Measurements from ENCODE around the gene CDK9.
A peak's percentile ranks its signal among the peaks of the same experiment; 100 is the strongest.

CDK9 gene

GRCh38 chr9:127762111-127762676, 23.6 kb upstream of the CDK9 start:
- no peak overlapping the region for H3K4me3 ChIP-seq (ENCODE audit: low read depth, low read length)
- TF ChIP-seq CTCF (conservative IDR thresholded peaks at IDR 0.05; ENCODE audit: low read depth, low read length): no peak
- no peak for DNase-seq (ENCODE audit: low read depth)

- DNase-seq (ENCODE audit: low read depth): peak; percentile 36
- TF ChIP-seq CTCF (conservative IDR thresholded peaks at IDR 0.05; ENCODE audit: low read depth, low read length): peak; percentile 49
- no peak overlapping the region for H3K4me3 ChIP-seq (ENCODE audit: low read depth, low read length)
Observed at GRCh38 chr9:127763918-127764384, 21.9 kb upstream of the CDK9 start.

- DNase-seq (ENCODE audit: low read depth): no peak
- no peak overlapping the region for H3K4me3 ChIP-seq (ENCODE audit: low read depth, low read length)
- TF ChIP-seq CTCF (conservative IDR thresholded peaks at IDR 0.05; ENCODE audit: low read depth, low read length): no peak
Observed at GRCh38 chr9:127765418-127765817, 20.4 kb upstream of the CDK9 start.

GRCh38 chr9:127767410-127767809, 18.4 kb upstream of the CDK9 start:
- DNase-seq (ENCODE audit: low read depth): no peak
- no peak for TF ChIP-seq CTCF (conservative IDR thresholded peaks at IDR 0.05; ENCODE audit: low read depth, low read length)
- no peak overlapping the region for H3K4me3 ChIP-seq (ENCODE audit: low read depth, low read length)

- no peak for DNase-seq (ENCODE audit: low read depth)
- no peak overlapping the region for H3K4me3 ChIP-seq (ENCODE audit: low read depth, low read length)
- TF ChIP-seq CTCF (conservative IDR thresholded peaks at IDR 0.05; ENCODE audit: low read depth, low read length): no peak
Observed at GRCh38 chr9:127767909-127768331, 17.9 kb upstream of the CDK9 start.

- no peak overlapping the region for H3K4me3 ChIP-seq (ENCODE audit: low read depth, low read length)
- DNase-seq (ENCODE audit: low read depth): no peak
- no peak for TF ChIP-seq CTCF (conservative IDR thresholded peaks at IDR 0.05; ENCODE audit: low read depth, low read length)
Observed at GRCh38 chr9:127768698-127769097, 17.1 kb upstream of the CDK9 start.

GRCh38 chr9:127769101-127769500, 16.7 kb upstream of the CDK9 start:
- H3K4me3 ChIP-seq (ENCODE audit: low read depth, low read length): no peak overlapping the region
- DNase-seq (ENCODE audit: low read depth): no peak
- TF ChIP-seq CTCF (conservative IDR thresholded peaks at IDR 0.05; ENCODE audit: low read depth, low read length): no peak
